AG08395 (cell line): ENCODE measurements around the gene YY1.
"Not testable (repeated sequence)": the region's sequence is repeated elsewhere in the genome, so short reads cannot be mapped to it uniquely, and the experiment has no call there.

Experiments used
- DNase-seq: peaks from one replicate; pipeline ENCODE4 v3.0.0; 2012; ENCODE audit warnings: mixed read lengths, low spot score

The YY1 gene

DNA sequence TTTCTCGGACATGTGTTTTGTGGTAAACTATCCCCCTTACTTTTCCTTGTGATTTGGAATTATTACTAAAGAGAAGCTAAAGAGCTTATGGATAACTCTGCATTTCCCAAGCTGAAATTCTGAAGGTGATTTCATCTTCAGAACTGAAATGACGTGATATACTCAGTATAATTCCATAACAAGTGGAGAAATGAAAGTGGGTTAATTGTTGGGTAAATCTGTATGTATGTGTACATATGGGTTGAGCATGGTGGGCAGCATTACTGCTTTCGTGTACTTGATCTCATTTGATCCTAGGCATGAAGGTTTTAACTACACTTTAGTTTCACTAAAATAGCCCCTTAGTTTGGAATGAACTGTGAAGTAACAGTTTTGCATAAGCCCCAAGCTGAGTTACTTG lies 4.1 kb downstream of the YY1 start:
- DNase-seq = no peak

DNA sequence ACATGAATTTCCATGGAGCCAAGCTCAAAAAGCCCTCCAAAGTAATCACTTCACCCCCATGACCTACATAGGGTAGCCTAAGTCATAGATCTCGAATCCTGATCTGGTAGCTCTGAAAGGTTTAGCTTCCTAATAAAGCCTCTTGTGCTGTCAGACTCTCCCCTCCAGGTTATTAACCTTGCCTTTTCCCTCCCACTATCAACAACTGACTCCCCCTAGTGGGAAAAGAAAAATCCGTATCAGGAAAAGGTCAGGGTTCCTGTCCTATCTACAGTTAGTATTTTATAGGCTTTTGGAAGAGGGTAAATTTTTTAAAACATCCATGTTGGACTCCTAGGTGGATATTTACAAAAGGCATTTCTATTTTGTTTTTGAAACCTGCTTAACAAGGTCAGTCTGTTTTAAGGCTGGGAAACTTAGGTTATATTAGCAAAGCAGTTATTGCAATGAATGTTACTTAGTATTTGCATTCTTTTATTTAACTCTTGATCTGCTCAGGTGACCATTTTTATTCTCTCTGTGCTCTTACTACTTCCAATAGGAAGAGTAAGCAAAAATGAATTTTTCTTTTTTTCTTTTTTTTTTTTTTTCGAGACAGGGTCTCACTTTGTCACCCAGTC lies 8.0 kb downstream of the YY1 start:
- DNase-seq = peak; percentile 56

DNA sequence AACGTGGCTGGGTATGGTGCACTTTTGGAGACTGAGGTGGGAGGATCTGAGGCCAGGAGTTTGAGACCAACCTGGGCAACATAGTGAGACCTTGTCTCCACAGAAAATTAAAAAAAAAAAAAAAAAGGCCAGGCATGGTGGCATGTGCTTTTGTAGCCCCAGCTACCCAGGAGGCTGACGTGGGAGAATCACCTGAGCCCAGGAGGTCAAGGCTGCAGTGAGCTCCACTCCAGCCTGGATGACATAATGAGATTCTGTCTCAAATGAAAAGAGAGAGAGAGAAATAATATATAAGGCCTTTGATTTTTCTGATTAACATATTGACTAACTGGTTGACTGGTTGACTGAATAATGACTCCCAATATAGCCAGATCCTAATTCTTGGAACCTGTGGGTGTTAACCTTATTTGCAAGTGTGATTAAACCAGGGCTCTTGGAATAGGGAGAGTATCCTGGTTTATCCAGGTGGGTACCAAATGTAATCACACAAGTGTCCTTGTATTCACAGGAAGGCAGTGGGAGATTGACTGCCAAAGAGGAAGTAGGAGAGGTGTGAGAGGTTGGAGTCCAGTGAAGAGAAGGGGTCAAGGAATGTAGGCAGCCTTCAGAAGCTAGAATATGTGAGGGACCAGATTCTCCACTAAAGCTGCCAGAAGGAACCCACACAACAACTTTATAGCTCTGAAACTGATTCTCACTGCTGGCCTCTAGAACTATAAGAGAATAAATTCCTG lies 12.0 kb downstream of the YY1 start:
- DNase-seq = no peak

DNA sequence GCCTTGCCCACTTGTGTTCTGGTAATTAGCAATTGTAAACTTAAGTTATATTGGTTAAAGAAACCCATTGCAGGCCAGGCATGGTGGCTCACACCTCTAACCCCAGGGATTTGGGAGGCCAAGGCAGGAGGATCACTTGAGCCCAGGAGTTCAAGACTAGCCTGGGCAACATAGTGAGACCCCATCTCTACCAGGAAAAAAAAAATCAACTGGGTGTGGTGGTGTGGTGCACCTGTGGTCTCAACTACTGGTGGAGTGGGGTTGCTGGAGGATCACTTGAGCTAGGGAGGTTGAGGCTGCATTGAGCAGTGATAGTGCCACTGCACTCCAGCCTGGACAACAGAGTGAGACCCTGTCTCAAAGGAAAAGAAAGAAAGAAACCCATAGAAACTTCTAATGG lies 13.7 kb downstream of the YY1 start:
- no peak for DNase-seq

DNA sequence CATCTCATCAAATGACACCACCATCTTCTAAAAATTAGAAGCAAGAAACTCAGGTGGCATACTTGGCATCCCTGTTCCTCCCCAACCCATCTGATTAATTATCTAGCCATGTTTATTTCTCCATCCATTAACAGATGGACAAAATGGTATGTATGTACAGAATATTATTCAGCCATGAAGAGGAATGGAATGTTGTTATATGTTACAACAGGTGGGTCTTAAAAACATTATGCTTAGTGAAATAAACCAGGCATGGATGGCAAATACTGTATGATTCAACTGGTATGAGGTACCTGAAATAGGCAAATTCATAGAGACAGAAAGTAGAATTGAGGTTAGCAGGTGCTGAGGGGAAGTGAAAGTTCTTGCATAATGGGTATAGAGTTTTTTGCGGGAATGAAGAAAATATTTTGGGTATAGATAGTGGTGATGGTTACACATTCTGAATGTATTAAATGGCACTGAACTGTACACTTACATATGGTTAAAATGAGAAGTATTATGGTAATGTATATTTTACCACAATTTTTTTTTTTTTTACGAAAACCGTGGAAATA lies 17.5 kb downstream of the YY1 start:
- DNase-seq = no peak

DNA sequence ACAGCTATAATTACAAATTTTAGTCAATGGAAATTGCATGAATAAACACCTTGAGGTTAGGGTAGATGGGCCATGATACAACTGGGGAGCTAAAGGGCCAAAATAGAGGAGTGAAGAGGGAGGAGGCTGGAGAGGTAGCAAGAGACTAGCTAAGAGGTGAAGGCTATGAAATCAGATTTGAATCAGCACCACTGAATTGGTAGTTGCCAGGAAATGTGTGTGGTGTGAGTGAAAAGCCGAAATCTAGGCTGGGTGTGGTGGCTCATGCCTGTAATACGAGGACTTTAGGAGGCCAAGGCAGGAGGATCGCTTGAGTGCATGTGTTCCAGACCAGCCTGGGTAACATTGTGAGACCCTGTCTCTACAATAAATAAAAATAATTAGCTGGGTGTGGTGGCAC lies 22.7 kb downstream of the YY1 start:
- no peak for DNase-seq

DNA sequence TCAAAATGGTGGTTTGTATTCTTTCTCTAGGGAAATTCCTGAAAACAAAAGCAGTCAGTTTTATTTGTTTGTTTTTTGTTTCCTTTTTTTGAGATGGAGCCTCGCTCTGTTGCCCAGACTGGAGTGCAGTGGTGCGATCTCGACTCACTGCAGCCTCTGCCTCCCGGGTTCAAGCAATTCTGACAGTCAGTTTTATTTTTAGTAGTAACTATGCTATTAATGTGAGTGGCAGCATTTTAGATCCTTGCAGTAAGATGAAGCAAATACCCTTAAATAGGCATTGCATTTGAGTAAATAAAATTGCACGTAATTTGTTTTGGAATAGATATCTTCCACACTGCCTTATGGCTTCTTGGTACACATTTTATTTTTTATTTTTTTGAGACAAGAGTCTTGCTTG lies 23.6 kb downstream of the YY1 start:
- no peak for DNase-seq

DNA sequence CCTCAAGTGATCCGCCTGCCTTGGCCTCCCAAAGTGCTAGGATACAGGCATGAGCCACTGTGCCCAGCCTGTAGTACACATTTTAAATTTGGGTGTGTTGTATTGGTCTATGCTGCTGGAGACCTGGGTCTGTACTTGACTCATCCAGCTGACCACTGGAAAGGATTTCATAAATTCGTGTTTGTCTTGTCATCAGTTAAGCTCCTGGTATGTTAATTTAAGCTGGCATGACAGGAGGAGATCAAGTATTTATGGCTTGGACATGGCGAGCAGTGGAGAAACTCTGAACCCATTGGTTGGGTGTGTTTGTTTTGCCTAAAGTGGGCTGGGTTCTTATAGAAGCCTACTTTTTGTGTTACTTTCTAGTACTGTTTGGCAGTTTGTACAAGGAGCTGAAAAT lies 24.2 kb downstream of the YY1 start:
- DNase-seq = peak; percentile 60

DNA sequence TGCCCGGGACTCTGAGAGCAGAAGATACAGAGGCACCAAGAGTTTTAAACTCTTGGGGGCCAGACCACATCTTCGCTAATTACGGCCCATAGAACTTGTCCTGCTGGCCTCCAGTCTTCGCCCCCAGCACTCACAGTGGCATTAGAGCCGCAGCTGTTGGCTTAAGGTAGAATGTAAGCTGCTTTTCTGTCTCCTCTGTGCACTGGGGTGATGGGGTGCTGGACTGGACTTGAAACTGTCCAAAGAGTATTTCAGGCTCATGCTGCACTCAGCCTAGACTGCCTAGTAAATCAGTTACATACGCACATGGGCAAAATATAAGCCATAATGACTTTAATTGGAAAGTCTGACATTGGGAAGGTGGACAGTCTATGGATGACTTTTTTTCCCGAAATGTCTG lies 29.0 kb downstream of the YY1 start:
- no peak for DNase-seq

DNA sequence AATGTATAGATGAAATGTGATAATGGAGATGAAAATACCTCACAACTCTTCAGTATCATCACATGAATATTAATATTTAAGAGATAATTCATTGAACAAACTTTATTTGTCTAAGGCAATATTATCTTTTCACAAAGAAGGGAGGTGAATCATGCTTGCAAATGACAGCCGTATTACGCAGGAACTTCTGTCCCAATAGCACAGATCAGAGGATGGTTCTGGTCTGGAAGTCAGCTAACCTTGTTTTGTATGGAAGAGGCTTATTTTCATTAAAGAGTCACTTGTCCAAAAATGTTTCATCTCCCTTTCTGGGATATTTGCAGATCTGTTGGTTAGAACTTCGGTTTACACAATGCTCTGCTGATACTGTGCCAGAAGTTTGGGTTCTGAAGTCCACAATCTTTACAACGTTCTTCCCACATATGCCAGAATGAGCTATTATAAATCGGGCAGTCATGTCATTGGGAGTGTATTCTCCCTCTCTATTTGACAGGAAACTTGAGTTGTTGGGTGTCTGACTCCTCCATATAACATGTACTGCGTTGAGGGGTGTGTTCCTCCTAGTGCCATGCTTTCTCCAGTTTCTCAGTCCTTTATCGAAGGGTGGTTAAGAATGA lies 29.8 kb downstream of the YY1 start:
- DNase-seq = no peak

DNA sequence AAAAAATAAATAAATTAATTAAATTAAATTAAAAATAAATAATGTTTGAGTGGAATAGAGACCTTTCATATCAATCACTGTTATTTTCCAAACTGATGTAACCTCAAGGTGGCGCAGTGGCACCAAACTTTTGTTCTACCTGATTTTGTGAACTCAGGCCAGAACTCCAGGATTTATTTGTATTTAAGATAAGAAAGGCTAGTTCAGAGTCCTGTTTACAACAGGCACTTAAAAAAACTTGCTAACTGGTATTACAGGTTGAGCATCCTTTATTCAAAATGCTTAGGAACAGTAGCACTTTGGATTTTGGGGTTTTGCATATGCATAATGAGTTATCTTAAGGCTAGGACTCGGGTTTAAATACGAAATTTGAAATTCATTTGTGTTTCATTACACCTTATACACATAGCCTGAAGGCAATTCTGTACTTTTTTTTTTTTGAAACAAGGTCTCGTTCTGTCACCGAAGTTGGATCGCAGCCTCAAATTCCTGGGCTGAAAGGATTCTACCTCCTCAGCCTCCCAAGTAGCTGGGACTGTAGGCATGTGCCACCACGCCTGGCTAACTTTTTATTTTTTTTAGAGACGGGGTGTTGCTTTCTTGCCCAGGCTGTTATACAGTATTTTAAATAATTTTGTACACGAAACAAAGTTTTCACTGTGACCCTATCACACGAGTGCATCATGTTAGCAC lies 32.4 kb downstream of the YY1 start:
- DNase-seq = no peak

DNA sequence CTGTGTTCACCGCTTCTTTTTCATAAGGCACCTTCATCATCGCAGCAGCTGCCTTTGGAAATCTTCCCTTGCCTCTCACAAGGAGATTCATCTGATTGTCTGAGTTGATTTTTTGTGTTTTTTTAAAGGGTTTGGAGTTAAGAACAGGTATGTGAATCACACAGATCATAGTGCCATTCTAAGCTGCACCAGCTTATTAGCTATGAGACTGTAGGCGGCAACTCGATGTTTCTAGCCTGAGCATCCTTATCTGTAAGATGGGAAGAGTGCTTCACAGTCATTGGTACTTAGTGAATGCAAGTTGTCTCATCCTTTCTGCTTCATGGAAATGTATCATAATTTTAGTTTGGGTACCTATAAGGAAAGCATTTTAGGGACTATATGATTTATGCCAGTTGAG lies 35.3 kb downstream of the YY1 start:
- no peak for DNase-seq

DNA sequence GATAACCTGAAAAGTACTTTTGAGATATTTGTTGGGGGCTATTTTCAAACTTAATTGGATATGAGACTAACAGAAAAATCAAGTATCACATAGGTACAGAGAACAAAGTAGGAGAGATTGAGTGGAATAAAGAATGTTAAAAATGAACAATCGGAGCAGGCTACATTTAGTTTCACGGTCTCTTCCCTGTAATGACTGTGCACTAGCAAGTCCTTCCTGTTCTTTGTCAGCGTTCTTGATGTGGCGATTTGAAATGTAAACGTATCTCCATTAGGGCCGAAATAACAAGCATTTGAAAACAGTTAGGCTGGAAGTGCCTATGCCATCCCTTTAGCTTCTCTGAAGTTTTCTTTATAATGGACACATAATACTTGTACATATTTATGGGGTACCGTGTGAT lies 36.3 kb downstream of the YY1 start:
- DNase-seq = no peak

DNA sequence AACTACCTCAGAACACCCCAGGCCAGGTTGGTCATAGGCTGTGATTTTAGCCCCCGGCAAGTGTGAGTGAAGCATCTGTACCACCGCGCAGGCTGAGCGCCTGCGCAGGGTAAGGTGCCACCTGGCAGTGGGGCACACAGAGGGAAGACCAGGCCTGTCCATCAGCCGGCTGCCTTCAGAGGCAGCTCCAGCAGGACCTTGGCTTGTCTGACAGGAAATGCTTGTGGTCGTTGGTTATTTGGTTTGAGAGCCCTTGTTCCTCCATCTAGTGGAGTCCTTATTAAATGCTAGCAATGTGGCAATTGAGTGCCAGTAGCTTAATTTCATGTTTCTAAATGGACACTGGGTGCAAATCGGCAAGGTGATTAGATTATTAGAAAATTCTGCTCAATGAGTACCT lies 39.8 kb downstream of the YY1 start:
- peak; percentile 83 for DNase-seq

DNA sequence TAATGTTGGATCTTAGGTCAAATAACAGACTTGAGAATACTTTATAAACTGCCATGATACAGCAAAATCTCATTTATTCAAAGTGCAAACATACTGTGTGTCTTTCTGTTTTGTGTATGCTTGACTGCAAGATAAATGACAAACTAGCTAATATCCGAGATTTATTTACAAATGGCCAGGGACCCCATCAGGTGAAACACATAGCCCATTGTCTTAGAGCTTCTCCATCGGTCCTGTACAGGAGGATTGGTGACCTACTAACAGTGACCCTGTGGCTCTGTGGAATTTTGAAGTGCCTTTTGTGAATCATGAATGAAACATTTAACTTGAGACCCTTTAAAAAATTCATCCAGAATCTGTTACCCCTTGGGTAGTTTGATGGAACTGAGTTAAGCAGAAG lies 40.2 kb downstream of the YY1 start:
- no peak for DNase-seq

DNA sequence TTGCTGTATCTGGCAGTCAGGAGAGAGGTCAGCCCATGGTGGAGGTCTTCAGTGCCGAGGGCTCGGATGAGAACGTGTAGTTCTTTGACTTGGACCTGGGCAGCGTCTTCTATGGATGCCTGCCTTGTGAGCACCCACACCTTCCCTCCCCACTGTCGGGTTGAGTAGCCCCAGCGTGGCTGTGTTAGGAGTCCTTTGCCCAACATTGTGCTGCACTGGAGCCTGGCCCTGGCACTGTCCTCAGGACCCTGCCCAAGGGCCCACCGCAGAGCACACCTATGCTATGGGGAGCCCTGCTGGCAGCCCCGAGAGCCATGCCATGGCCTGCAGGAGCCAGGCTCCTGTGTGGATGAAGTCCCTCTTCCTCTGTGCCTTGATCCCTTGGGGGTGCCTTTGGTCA lies 40.6 kb downstream of the YY1 start:
- no peak for DNase-seq

DNA sequence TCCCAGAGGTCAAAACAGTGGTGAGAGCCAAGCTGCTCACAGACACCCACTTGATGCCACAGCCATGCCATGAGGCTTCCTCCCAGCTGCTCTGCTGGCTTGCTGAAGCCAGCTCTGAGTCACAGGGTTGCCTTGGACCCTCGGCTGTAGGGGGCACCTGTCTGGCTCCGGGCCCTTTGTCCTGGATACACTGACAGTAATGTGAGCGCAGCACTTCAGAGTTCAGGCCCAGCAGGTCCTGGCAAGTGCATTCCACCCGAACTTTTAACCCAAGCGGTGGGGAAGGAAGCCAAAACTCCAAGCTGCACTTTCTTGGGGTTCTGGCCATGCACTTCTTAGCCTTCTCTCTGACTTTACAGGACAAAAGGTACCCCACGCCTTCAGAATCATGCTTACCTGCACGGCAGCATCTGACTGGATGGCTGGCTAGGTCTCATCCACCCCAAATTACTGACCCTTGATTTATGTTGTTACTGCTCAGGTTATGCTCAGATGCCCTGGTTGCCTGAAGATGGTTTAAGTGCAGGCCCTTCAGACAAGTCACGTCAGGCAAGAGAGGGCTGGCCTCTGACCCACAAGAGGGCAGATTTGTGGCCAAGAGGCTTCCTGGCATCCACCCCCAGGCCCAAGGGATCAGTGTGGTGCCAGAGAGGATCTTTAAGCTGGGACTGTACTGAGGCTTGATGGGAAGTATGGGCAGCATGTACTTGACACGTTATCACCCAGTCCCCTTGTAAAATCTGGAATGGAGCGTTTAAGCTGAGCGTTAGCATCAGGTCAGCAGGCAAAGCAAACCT lies 42.5 kb downstream of the YY1 start:
- DNase-seq = no peak

DNA sequence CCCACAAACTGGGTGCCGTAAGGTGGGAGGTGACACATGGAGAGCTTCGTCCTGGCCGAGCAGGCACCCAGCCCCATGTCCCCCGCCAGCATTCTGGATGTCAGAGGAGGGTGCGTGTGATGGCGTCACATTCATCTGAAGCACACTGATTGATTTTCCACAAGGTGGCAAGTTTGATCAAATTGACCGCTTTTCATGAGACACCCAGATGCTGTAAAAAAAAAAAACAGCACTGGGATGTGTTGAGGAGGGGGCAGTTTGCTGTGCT lies 43.1 kb downstream of the YY1 start:
- no peak for DNase-seq

DNA sequence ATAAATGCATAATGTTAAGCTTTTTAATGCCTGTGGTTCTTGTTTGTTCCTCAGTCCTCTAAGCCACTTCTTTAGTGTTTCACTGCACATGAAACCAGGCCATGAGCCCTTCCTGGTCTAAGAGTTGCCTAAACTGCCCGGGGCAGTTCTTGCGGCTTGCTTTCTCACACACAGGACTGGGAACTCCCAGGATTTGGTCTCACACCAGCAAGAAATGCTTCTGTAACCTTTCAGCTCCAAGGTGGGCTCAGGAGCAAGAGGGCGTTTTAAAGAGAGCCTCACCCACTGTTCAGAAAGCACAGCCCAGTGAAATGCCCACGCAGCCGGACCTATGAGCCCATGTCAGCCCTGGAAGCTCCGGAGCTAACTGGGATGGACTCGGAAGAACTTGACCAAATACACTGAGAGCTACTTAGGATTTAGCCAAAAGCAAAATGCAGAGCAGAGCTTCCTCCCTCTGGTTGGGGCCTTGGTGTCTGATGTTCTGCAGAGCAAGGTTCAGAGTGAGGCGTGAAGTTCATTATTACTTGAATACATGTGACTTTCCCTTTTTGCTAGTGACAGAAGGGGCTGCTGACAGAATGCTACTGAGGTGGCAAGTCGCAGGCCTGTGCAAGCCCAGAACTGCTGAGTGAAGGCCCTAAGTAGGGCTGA lies 43.9 kb downstream of the YY1 start:
- no peak for DNase-seq

DNA sequence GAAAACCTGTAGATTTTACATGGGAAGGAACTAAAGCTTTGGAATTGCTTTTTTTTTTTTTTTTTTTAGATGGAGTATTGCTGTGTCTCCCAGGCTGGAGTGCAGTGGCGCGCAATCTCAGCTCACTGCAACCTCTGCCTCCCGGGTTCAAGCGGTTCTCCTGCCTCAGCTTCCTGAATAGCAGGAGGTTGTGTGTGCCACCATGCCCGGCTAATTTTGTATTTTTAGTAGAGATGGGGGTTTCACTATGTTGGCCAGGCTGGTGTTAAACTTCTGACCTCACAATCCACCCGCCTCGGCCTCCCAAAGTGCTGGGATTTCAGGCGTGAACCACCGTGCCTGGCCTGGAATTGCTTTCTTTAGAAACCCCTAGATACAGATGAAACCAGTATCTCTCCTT lies 44.5 kb downstream of the YY1 start:
- DNase-seq = not testable (repeated sequence)

DNA sequence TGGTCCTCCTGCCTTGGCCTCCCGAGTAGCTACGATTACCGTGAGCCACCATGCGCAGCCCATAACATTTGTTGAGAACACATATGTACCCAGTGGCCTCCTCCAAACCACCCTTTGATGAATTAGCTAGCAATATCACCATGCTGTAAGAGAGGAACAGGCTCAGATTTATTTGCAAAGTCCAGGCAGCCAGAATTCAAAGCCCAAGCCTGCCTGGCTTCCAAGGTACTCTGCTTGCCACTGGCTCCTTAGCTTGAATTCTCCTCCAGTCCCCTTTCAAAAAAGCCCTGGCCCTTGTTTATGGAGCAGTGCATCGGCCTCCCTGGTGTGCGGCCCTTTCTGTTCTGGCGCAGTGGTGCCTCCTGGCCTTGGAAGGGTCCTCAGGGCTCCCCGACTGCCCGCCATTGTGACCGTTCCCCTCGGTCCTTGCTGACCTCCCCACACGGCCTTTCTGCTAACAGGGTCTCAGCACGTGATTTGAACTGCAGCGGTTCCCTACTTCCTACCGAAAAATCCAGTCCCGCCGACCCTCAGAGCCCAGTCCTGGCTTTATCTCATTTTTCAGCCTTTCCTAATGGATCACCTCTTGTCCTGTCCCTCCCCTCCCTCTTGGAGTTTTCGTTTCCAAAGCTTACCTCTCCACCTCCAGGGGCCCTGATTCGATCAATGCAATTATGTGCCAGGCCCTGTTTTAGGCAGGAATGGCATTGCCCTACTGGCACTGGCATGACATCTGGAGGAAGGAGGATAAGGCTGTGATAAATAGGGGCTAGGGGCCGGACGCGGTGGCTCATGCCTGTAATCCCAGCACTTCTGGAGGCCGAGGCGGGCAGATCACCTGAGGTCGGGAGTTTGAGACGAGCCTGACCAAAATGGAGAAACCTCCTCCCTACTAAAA lies 45.3 kb downstream of the YY1 start:
- DNase-seq = no peak
